ENCODE measurements around the gene C1QL4.
"Not testable (repeated sequence)": the region's sequence is repeated elsewhere in the genome, so short reads cannot be mapped to it uniquely, and the experiment has no call there.

DNA sequence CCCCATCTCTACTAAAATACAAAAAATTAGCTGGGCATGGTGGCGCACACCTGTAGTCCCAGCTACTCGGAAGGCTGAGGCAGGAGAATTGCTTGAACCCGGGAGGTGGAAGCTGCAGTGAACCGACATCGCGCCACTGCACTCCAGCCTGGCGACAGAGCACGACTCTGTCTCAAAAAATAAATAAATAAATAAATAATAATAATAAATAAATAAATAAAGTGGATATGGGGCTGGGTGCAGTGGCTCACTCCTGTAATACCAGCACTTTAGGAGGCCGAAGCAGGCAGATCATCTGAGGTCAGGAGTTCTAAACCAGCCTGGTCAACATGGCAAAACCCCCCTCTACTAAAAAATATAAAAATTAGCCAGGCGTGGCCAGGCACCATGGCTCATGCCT lies 19.9 kb downstream of the C1QL4 start:
- TF ChIP-seq, protein P1, sequence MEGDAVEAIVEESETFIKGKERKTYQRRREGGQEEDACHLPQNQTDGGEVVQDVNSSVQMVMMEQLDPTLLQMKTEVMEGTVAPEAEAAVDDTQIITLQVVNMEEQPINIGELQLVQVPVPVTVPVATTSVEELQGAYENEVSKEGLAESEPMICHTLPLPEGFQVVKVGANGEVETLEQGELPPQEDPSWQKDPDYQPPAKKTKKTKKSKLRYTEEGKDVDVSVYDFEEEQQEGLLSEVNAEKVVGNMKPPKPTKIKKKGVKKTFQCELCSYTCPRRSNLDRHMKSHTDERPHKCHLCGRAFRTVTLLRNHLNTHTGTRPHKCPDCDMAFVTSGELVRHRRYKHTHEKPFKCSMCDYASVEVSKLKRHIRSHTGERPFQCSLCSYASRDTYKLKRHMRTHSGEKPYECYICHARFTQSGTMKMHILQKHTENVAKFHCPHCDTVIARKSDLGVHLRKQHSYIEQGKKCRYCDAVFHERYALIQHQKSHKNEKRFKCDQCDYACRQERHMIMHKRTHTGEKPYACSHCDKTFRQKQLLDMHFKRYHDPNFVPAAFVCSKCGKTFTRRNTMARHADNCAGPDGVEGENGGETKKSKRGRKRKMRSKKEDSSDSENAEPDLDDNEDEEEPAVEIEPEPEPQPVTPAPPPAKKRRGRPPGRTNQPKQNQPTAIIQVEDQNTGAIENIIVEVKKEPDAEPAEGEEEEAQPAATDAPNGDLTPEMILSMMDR (IDR thresholded peaks at IDR 0.05; ENCODE audit: insufficient read depth, low read length) = not testable (repeated sequence)
- TF ChIP-seq, protein P2, sequence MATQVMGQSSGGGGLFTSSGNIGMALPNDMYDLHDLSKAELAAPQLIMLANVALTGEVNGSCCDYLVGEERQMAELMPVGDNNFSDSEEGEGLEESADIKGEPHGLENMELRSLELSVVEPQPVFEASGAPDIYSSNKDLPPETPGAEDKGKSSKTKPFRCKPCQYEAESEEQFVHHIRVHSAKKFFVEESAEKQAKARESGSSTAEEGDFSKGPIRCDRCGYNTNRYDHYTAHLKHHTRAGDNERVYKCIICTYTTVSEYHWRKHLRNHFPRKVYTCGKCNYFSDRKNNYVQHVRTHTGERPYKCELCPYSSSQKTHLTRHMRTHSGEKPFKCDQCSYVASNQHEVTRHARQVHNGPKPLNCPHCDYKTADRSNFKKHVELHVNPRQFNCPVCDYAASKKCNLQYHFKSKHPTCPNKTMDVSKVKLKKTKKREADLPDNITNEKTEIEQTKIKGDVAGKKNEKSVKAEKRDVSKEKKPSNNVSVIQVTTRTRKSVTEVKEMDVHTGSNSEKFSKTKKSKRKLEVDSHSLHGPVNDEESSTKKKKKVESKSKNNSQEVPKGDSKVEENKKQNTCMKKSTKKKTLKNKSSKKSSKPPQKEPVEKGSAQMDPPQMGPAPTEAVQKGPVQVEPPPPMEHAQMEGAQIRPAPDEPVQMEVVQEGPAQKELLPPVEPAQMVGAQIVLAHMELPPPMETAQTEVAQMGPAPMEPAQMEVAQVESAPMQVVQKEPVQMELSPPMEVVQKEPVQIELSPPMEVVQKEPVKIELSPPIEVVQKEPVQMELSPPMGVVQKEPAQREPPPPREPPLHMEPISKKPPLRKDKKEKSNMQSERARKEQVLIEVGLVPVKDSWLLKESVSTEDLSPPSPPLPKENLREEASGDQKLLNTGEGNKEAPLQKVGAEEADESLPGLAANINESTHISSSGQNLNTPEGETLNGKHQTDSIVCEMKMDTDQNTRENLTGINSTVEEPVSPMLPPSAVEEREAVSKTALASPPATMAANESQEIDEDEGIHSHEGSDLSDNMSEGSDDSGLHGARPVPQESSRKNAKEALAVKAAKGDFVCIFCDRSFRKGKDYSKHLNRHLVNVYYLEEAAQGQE (IDR thresholded peaks at IDR 0.05; ENCODE audit: insufficient replicate concordance, low read depth) = not testable (repeated sequence)
- not testable (repeated sequence) for TF ChIP-seq GABPA, POLR2AphosphoS5 (IDR thresholded peaks at IDR 0.05; ENCODE audit: low read depth)
